Measurements from ENCODE around the gene PHLPP1. TPM values are rescaled to one million over a fixed set of nuclear protein-coding genes. Genes with fewer than 3 reads are reported as not detected.

The PHLPP1 gene
- total and polyA plus RNA-seq, 2 donors from 2014 or later: 2.9 to 13.0 TPM

DNA sequence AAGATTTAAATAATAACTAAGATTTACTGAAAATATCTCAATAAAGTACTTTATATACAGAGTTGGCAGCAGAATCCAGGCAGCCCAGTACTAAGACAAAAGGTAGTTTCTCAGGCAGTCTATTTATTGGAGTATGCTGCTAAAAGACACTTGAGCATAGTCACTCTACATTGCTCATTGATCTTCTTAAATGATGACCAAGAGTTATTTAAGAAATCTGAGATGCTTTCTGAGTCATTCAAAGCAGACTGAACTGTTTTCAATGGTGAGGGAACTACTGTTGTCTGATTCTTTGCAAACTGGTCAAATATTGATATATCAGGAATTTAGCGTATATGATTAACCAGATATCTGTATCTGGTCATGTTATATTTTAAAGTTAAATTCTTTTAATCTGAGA, 133.6 kb downstream of the PHLPP1 start:
- Histone ChIP-seq H3K27me3 (ENCODE audit: control insufficient read depth, insufficient read depth, low read length) (no peaks in the 10 kb centered on the region), H3K4me1 (ENCODE audit: control insufficient read depth in 2 of 3, insufficient read depth in 2 of 3, low read depth in 1 of 3, low read length in 3 of 3) (no peaks in the 10 kb centered on the region), H3K9me3 (ENCODE audit: control insufficient read depth in 2 of 3, insufficient read depth in 1 of 3, low read length in 3 of 3) (no peaks in the 10 kb centered on the region), H3K9ac (ENCODE audit: low read length in 3 of 3) (no peak overlapping the region), H3K4me3 (ENCODE audit: low read length in 3 of 3) (no peak overlapping the region), H3K27ac (ENCODE audit: low read depth in 2 of 2, low read length in 2 of 2) (no peak overlapping the region), H3K36me3 (ENCODE audit: control insufficient read depth in 2 of 3, insufficient read depth in 3 of 3, low read length in 3 of 3) (no peaks in the 10 kb centered on the region)
- intact Hi-C loops (cut with DNase I): no loop called here
- DNase-seq: no peak
- FAIRE-seq: no peak
- TF ChIP-seq, protein P1, sequence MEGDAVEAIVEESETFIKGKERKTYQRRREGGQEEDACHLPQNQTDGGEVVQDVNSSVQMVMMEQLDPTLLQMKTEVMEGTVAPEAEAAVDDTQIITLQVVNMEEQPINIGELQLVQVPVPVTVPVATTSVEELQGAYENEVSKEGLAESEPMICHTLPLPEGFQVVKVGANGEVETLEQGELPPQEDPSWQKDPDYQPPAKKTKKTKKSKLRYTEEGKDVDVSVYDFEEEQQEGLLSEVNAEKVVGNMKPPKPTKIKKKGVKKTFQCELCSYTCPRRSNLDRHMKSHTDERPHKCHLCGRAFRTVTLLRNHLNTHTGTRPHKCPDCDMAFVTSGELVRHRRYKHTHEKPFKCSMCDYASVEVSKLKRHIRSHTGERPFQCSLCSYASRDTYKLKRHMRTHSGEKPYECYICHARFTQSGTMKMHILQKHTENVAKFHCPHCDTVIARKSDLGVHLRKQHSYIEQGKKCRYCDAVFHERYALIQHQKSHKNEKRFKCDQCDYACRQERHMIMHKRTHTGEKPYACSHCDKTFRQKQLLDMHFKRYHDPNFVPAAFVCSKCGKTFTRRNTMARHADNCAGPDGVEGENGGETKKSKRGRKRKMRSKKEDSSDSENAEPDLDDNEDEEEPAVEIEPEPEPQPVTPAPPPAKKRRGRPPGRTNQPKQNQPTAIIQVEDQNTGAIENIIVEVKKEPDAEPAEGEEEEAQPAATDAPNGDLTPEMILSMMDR (IDR thresholded peaks at IDR 0.05; ENCODE audit: borderline replicate concordance, extremely low read depth, insufficient read depth): no peak

GRCh38 chr18:62850619-62851306, 135.4 kb downstream of the PHLPP1 start:
- peak in 1 of 5 donors; percentile 14 for DNase-seq

DNA sequence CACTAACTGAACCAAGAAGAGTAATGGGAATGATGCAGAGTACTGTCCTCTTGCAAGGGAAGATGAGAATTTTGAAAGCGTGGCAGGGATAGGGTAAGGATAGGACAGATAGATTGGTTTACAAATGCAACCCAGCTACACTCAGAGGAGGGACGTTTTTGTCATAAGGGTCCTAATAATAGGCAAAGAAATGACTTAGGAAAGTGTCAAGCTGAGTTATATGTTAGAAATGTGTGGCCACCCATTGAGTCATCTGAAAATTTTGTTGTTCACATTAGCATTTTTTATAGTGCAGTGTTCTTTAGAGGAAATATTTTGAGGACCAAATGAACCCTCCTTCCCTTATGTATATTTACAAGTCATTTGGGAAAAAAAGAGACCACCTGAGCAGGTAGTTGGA, 137.5 kb downstream of the PHLPP1 start:
- intact Hi-C loops (cut with DNase I): no loop called here
- Histone ChIP-seq H3K4me3 (ENCODE audit: low read length in 3 of 3) (no peak overlapping the region), H3K9me3 (ENCODE audit: control insufficient read depth in 2 of 3, insufficient read depth in 1 of 3, low read length in 3 of 3) (no peaks in the 10 kb centered on the region), H3K4me1 (ENCODE audit: control insufficient read depth in 2 of 3, insufficient read depth in 2 of 3, low read depth in 1 of 3, low read length in 3 of 3) (peaks cover 0 to 4% (median 0%) of the 10 kb centered on the region in 3 donors), H3K27ac (ENCODE audit: low read depth in 2 of 2, low read length in 2 of 2) (no peak overlapping the region), H3K36me3 (ENCODE audit: control insufficient read depth in 2 of 3, insufficient read depth in 3 of 3, low read length in 3 of 3) (no peaks in the 10 kb centered on the region), H3K27me3 (ENCODE audit: control insufficient read depth, insufficient read depth, low read length) (no peaks in the 10 kb centered on the region), H3K9ac (ENCODE audit: low read length in 3 of 3) (no peak overlapping the region)
- no peak for FAIRE-seq
- TF ChIP-seq, protein P1 (IDR thresholded peaks at IDR 0.05; ENCODE audit: borderline replicate concordance, extremely low read depth, insufficient read depth): no peak
- no peak for DNase-seq

More at GRCh38 chr18:62850619-62851306, 135.4 kb downstream of the PHLPP1 start:
- no peak for FAIRE-seq
- Histone ChIP-seq H3K4me1 (ENCODE audit: control insufficient read depth in 2 of 3, insufficient read depth in 2 of 3, low read depth in 1 of 3, low read length in 3 of 3) (no peaks in the 10 kb centered on the region), H3K9me3 (ENCODE audit: control insufficient read depth in 2 of 3, insufficient read depth in 1 of 3, low read length in 3 of 3) (no peaks in the 10 kb centered on the region), H3K9ac (ENCODE audit: low read length in 3 of 3) (no peak overlapping the region), H3K4me3 (ENCODE audit: low read length in 3 of 3) (no peak overlapping the region), H3K36me3 (ENCODE audit: control insufficient read depth in 2 of 3, insufficient read depth in 3 of 3, low read length in 3 of 3) (no peaks in the 10 kb centered on the region), H3K27ac (ENCODE audit: low read depth in 2 of 2, low read length in 2 of 2) (peak overlapping the region in 1 of 2 donors; percentile 3), H3K27me3 (ENCODE audit: control insufficient read depth, insufficient read depth, low read length) (no peaks in the 10 kb centered on the region)
- intact Hi-C loops (cut with DNase I): no loop called here
- TF ChIP-seq, protein P1 (IDR thresholded peaks at IDR 0.05; ENCODE audit: borderline replicate concordance, extremely low read depth, insufficient read depth): no peak

All from kidney (tissue), 14 donors.